Measurements from ENCODE around the gene ALMS1.
"Not testable (repeated sequence)": the region's sequence is repeated elsewhere in the genome, so short reads cannot be mapped to it uniquely, and the experiment has no call there.

ALMS1 gene

GRCh38 chr2:73343992-73344391 lies 41.6 kb upstream of the ALMS1 start:
- Histone ChIP-seq H3K4me3 (ENCODE audit: low read depth in 1 of 2, low read length in 1 of 2) (no peak overlapping the region), H3K4me1 (ENCODE audit: control insufficient read depth in 1 of 2, insufficient read depth in 1 of 2, low read depth in 1 of 2, low read length in 1 of 2) (no peaks in the 10 kb centered on the region), H3K27me3 (peaks cover 36% of the 10 kb centered on the region), H3K36me3 (no peaks in the 10 kb centered on the region), H3K27ac (no peak overlapping the region), H3K9me3 (no peaks in the 10 kb centered on the region)
- no peak for TF ChIP-seq CTCF (IDR thresholded peaks at IDR 0.05)

- H3K4me1 ChIP-seq (ENCODE audit: control insufficient read depth in 1 of 2, insufficient read depth in 1 of 2, low read depth in 1 of 2, low read length in 1 of 2); H3K9me3 ChIP-seq; H3K4me3 ChIP-seq (ENCODE audit: low read depth in 1 of 2, low read length in 1 of 2); H3K36me3 ChIP-seq; H3K27ac ChIP-seq: not testable (repeated sequence)
- peaks cover 42% of the 10 kb centered on the region for H3K27me3 ChIP-seq
Observed at GRCh38 chr2:73344747-73345146, 40.9 kb upstream of the ALMS1 start.

GRCh38 chr2:73350035-73350691 lies 35.5 kb upstream of the ALMS1 start:
- Histone ChIP-seq H3K4me1 (ENCODE audit: control insufficient read depth in 1 of 2, insufficient read depth in 1 of 2, low read depth in 1 of 2, low read length in 1 of 2) (no peaks in the 10 kb centered on the region), H3K4me3 (ENCODE audit: low read depth in 1 of 2, low read length in 1 of 2) (no peak overlapping the region), H3K9me3 (no peaks in the 10 kb centered on the region), H3K27ac (no peak overlapping the region), H3K36me3 (no peaks in the 10 kb centered on the region), H3K27me3 (peaks cover 57% of the 10 kb centered on the region)
- no peak for TF ChIP-seq CTCF (IDR thresholded peaks at IDR 0.05)

GRCh38 chr2:73356097-73356496 lies 29.5 kb upstream of the ALMS1 start:
- no peak for TF ChIP-seq CTCF (IDR thresholded peaks at IDR 0.05)
- H3K4me1 ChIP-seq (ENCODE audit: control insufficient read depth in 1 of 2, insufficient read depth in 1 of 2, low read depth in 1 of 2, low read length in 1 of 2): no peaks in the 10 kb centered on the region
- H3K4me3 ChIP-seq (ENCODE audit: low read depth in 1 of 2, low read length in 1 of 2): no peak overlapping the region
- peaks cover 46% of the 10 kb centered on the region for H3K27me3 ChIP-seq
- H3K36me3 ChIP-seq: no peaks in the 10 kb centered on the region
- H3K27ac ChIP-seq: no peak overlapping the region
- H3K9me3 ChIP-seq: no peaks in the 10 kb centered on the region

GRCh38 chr2:73359915-73360697 lies 25.5 kb upstream of the ALMS1 start:
- H3K27ac ChIP-seq: no peak overlapping the region
- peaks cover 50% of the 10 kb centered on the region for H3K27me3 ChIP-seq
- H3K9me3 ChIP-seq: no peaks in the 10 kb centered on the region
- H3K4me3 ChIP-seq (ENCODE audit: low read depth in 1 of 2, low read length in 1 of 2): no peak overlapping the region
- no peaks in the 10 kb centered on the region for H3K4me1 ChIP-seq (ENCODE audit: control insufficient read depth in 1 of 2, insufficient read depth in 1 of 2, low read depth in 1 of 2, low read length in 1 of 2)
- H3K36me3 ChIP-seq: no peaks in the 10 kb centered on the region
- no peak for TF ChIP-seq CTCF (IDR thresholded peaks at IDR 0.05)

- TF ChIP-seq CTCF (IDR thresholded peaks at IDR 0.05): no peak
Observed at GRCh38 chr2:73366060-73366459, 19.6 kb upstream of the ALMS1 start.

More at GRCh38 chr2:73366060-73366459, 19.6 kb upstream of the ALMS1 start:
- H3K4me3 ChIP-seq (ENCODE audit: low read depth in 1 of 2, low read length in 1 of 2): no peak overlapping the region
- H3K9me3 ChIP-seq: no peaks in the 10 kb centered on the region
- no peaks in the 10 kb centered on the region for H3K4me1 ChIP-seq (ENCODE audit: control insufficient read depth in 1 of 2, insufficient read depth in 1 of 2, low read depth in 1 of 2, low read length in 1 of 2)
- H3K36me3 ChIP-seq: no peaks in the 10 kb centered on the region
- H3K27ac ChIP-seq: no peak overlapping the region
- H3K27me3 ChIP-seq: peaks cover 28% of the 10 kb centered on the region
